PFSK-1 (cell line): ENCODE data around the gene ATRNL1.

ENCODE experiments used
- FOXP2 ChIP-seq: optimal IDR thresholded peaks from 2 replicates; pipeline ENCODE3; 2011; ENCODE audit warnings: borderline replicate concordance, control low read depth, inconsistent platforms; ENCODE audit not compliant: insufficient read depth; ENCODE audit errors: extremely low read length, extremely low read depth
- POLR2AphosphoS5 ChIP-seq: IDR thresholded peaks from 2 replicates; pipeline ENCODE4 v1.6.1; 2012; ENCODE audit warnings: low read depth, mild to moderate bottlenecking, control low read depth, low read length, moderate library complexity
- SIN3A ChIP-seq: IDR thresholded peaks from 2 replicates; pipeline ENCODE4 v1.6.1; 2012; ENCODE audit warnings: mild to moderate bottlenecking, low read length, moderate library complexity, borderline replicate concordance; ENCODE audit not compliant: insufficient read depth
- TAF1 ChIP-seq: IDR thresholded peaks from 2 replicates; pipeline ENCODE4 v1.6.1; 2012; ENCODE audit warnings: low read length, control low read depth, borderline replicate concordance; ENCODE audit not compliant: insufficient read depth
- TF ChIP-seq, protein P1 (sequence below), 2 experiments: IDR thresholded peaks; 2 replicates each; pipeline versions ENCODE4 v1.6.1 to v1.8.0; 2011 to 2012; ENCODE audit warnings: low read depth in 2 of 2, low read length in 2 of 2, control low read depth in 1 of 2, inconsistent platforms in 1 of 2, mild to moderate bottlenecking in 1 of 2, moderate library complexity in 1 of 2; ENCODE audit not compliant: insufficient read depth in 1 of 2

Gene ATRNL1

DNA sequence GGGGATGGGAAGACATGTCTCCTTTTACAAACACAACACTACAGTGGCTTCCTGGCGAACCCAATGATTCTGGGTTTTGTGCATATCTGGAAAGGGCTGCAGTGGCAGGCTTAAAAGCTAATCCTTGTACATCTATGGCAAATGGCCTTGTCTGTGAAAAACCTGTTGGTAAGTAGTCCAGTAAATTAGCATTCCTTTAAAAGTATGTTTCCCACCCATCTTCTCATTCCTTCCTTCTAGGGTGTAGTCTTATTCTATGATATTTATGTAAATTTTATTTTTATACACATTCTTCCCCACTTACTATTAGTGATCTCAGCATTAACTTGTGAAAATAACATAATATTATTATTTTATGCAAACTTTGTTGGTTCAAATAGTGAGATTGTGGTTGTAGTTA, 206.9 kb downstream of the ATRNL1 start:
- TF ChIP-seq FOXP2 (no peak), TAF1 (no peak), POLR2AphosphoS5 (no peak), SIN3A (no peak)
- TF ChIP-seq, protein P1, sequence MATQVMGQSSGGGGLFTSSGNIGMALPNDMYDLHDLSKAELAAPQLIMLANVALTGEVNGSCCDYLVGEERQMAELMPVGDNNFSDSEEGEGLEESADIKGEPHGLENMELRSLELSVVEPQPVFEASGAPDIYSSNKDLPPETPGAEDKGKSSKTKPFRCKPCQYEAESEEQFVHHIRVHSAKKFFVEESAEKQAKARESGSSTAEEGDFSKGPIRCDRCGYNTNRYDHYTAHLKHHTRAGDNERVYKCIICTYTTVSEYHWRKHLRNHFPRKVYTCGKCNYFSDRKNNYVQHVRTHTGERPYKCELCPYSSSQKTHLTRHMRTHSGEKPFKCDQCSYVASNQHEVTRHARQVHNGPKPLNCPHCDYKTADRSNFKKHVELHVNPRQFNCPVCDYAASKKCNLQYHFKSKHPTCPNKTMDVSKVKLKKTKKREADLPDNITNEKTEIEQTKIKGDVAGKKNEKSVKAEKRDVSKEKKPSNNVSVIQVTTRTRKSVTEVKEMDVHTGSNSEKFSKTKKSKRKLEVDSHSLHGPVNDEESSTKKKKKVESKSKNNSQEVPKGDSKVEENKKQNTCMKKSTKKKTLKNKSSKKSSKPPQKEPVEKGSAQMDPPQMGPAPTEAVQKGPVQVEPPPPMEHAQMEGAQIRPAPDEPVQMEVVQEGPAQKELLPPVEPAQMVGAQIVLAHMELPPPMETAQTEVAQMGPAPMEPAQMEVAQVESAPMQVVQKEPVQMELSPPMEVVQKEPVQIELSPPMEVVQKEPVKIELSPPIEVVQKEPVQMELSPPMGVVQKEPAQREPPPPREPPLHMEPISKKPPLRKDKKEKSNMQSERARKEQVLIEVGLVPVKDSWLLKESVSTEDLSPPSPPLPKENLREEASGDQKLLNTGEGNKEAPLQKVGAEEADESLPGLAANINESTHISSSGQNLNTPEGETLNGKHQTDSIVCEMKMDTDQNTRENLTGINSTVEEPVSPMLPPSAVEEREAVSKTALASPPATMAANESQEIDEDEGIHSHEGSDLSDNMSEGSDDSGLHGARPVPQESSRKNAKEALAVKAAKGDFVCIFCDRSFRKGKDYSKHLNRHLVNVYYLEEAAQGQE (IDR thresholded peaks at IDR 0.05; ENCODE audit: insufficient read depth in 1 of 2, low read depth in 2 of 2, low read length in 2 of 2), result no peak

DNA sequence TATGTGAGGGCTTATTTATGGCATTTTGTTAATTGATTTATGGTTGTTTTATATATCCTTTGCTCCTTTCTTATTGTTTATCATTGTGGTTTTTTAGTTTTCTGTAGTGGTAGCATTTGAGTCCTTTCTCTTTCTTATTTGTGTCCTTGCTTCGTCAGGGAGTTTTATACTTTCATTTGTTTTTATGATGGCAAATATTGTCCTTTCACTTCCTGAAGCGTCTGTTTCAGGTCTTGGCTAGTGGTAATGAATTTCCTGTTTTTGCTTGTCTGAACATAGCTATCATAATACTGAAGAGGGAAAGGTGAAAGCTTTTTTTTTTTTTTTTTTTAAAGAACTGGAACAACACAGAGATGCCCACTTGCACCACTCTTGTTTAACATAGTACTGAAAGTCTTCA, 228.2 kb downstream of the ATRNL1 start:
- no peak for TF ChIP-seq SIN3A
- TF ChIP-seq, protein P1 (IDR thresholded peaks at IDR 0.05; ENCODE audit: insufficient read depth in 1 of 2, low read depth in 2 of 2, low read length in 2 of 2), result no peak
- TF ChIP-seq FOXP2, result no peak
- no peak for TF ChIP-seq TAF1
- no peak for TF ChIP-seq POLR2AphosphoS5

DNA sequence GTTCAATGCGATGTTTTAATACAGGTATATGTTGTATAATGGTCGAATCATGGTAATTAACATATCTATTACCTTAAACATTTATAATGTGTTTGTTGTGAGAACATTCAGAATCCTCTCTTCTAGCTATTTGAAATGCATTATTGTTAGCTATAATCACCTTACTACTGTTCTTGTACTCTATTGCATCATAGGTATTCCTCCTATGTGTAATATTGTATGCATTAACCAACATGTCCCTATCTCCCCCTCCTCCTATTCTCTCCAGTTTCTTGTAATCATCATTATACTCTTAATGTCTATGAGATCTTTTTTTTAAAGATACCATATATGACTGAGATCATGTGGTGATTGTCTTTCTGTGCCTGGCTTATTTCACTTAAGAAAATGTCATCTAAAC, 235.2 kb downstream of the ATRNL1 start:
- no peak for TF ChIP-seq SIN3A
- TF ChIP-seq FOXP2, result no peak
- TF ChIP-seq TAF1, result no peak
- no peak for TF ChIP-seq POLR2AphosphoS5
- TF ChIP-seq, protein P1 (IDR thresholded peaks at IDR 0.05; ENCODE audit: insufficient read depth in 1 of 2, low read depth in 2 of 2, low read length in 2 of 2), result no peak

DNA sequence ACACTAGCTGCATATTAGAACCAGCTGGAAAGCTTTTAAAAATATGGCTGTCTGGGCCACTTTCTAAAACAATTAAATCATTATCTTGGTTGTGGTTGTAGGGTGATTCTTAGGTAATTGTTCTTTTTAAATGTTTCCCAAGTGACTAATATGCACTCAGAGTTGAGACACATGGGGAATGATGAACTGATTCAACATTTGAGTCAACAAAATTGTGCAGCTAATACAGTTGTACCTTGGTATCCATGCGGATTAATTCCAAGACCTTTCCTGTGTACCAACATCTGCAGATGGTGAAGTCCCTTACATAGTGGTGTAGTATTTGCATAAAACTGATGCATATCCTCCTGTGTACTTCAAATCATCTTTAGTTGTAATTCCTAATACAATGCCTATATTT, 242.2 kb downstream of the ATRNL1 start:
- TF ChIP-seq, protein P1 (IDR thresholded peaks at IDR 0.05; ENCODE audit: insufficient read depth in 1 of 2, low read depth in 2 of 2, low read length in 2 of 2), result no peak
- TF ChIP-seq SIN3A (no peak), FOXP2 (no peak), TAF1 (no peak)
